Measurements from ENCODE around the gene ZNF26.
A peak's percentile ranks its signal among the peaks of the same experiment; 100 is the strongest.
"Not testable (repeated sequence)": the region's sequence is repeated elsewhere in the genome, so short reads cannot be mapped to it uniquely, and the experiment has no call there.

Gene ZNF26

GRCh38 chr12:132956011-132956788, 30.0 kb upstream of the ZNF26 start, which contains the start of gene ZNF605:
Gene ZNF605, minus strand, starts transcription at chr12:132956306. Its CDS starts 10,671 bp downstream, at chr12:132945635.
- peak; percentile 28 for DNase-seq

- DNase-seq: not testable (repeated sequence)
These were observed 24.4 kb upstream of the ZNF26 start for GRCh38 chr12:132961790-132962189.

- DNase-seq: not testable (repeated sequence)
These were observed 22.2 kb upstream of the ZNF26 start for GRCh38 chr12:132963947-132964346.

GRCh38 chr12:132965796-132966195, 20.4 kb upstream of the ZNF26 start:
- DNase-seq: no peak

- DNase-seq: no peak
These were observed 19.3 kb upstream of the ZNF26 start for GRCh38 chr12:132966676-132967415.

GRCh38 chr12:132967736-132968135, 18.4 kb upstream of the ZNF26 start:
- no peak for DNase-seq

- no peak for DNase-seq
These were observed 13.8 kb upstream of the ZNF26 start for GRCh38 chr12:132972374-132972773.

GRCh38 chr12:132976870-132977269, 9.3 kb upstream of the ZNF26 start:
- DNase-seq: not testable (repeated sequence)

- DNase-seq: no peak
These were observed 688 bp downstream of the ZNF26 start for GRCh38 chr12:132986885-132987225.

GRCh38 chr12:132998741-132999140, 12.6 kb downstream of the ZNF26 start:
- DNase-seq: no peak

- DNase-seq: no peak
These were observed 24.6 kb downstream of the ZNF26 start for GRCh38 chr12:133010657-133011297.

GRCh38 chr12:133023566-133023965, 37.4 kb downstream of the ZNF26 start:
- peak; percentile 16 for DNase-seq

- peak; percentile 9 for DNase-seq
These were observed 40.8 kb downstream of the ZNF26 start for GRCh38 chr12:133026996-133027395.

GRCh38 chr12:133037207-133038005, 51.2 kb downstream of the ZNF26 start, which contains the start of gene ZNF84:
Gene ZNF84, plus strand, starts transcription at chr12:133037509. Its CDS starts 3,959 bp downstream, at chr12:133041468.
- DNase-seq: peak; percentile 99

- no peak for DNase-seq
These were observed 52.0 kb downstream of the ZNF26 start for GRCh38 chr12:133038118-133038709.

- no peak for DNase-seq
These were observed 60.5 kb downstream of the ZNF26 start for GRCh38 chr12:133046698-133047097.

- DNase-seq: no peak
These were observed 71.3 kb downstream of the ZNF26 start for GRCh38 chr12:133057446-133057845.

GRCh38 chr12:133058203-133059113, 72.3 kb downstream of the ZNF26 start:
- no peak for DNase-seq

- no peak for DNase-seq
These were observed 75.8 kb downstream of the ZNF26 start for GRCh38 chr12:133061954-133062353.

- DNase-seq: no peak
These were observed 77.4 kb downstream of the ZNF26 start for GRCh38 chr12:133063556-133063955.

GRCh38 chr12:133073836-133074235, 87.7 kb downstream of the ZNF26 start:
- no peak for DNase-seq

Measured in NCI-H226 (cell line).